GM18951 (cell line): ENCODE results near the gene ATXN1.

Experiments used
- POLR2A ChIP-seq: IDR thresholded peaks from 4 replicates; pipeline ENCODE4 v1.6.1; 2011; ENCODE audit warnings: mild to moderate bottlenecking; ENCODE audit not compliant: insufficient read length, insufficient read depth; ENCODE audit errors: extremely low read depth
- in situ Hi-C: fragments of 300-500 bp; cut with MboI; formaldehyde crosslinking; loops from one replicate; pipeline ENCODE4 v1.12.0; 2022; ENCODE audit warnings: low sequenced_read_pairs, mixed read lengths, inconsistent platforms; ENCODE audit not compliant: unreplicated experiment

Gene ATXN1

DNA sequence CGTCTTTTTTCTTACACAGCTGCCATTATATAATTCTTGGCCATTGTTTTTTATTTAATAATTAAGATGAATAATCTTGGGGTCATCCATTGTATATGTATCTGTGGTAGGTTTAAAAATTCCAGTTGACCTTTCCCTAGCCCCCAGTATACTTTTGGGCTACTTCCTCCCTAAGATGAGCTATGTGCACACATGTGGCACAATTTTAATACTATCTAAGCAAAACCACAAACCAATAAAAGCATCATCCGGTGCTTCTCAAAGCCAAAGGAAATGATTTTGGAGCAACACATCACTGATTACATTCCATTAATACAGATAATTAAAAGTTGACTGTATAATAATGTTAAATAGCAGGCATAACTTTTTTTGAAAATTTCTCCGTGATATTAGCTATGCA, 161.2 kb downstream of the ATXN1 start:
- in situ Hi-C loops = no loop called here
- TF ChIP-seq POLR2A = no peak

DNA sequence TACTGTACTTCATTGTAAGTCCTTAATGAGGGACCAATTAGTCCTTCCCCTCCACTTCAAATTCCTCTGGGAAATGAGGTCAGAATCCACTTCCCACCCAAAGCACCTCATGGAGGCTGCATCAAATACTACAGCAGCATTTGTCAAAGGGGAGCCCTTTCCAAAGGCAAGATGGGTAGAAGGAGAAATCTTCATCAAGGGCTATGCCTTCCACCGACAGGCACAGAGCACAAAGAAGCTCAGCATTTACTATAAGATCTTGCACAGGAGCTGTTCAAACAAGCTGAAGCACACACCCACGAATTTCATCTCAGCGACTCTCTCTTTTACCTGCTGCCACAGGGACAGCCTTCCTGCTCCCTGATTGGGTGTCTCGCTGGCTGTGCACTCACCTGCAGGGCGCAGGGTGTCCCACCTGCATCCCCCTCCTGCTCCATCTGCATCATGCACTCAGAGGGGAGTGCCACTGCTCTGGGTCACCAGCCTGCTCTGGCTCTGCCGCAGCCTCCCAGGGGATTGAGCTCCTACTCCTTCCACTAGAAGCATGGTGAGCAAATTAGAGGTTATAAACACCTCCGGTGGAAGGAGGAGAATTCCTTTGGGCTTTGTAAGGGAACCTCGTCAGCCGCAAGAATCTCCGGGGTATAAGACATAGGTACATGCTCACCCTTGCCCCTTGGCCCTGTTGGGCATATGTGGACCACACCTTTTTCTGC, 164.5 kb downstream of the ATXN1 start:
- TF ChIP-seq POLR2A = no peak
- in situ Hi-C loops = no loop called here

DNA sequence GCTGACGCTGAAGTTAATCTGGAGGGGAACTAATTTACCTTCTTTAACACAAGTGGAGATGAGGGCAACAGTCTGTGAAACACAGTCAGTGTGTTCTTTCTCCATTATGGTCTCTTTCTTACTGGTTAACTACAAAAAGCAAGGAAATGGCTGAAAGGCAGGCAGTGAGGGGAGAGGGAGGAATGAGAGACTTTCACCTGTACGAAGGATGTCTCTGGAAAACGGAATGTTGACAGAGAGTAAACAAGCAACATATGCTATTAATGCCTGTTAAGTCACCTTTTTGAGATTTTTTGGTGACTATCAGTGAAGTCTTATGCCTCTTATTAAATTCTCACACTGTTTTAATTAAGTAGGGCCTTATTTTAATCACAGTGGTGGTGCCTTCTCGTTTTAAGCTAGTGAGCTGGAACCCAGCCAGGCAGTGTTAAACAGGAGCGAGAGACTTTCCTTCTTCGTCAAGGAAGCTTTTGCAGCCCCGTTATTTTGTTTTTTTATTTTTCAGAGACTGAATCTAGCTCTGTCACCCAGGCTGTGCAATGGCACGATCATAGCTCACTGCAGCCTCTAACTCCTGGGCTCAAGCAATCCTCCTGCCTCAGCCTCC, 165.6 kb downstream of the ATXN1 start:
- in situ Hi-C loops = no loop called here
- no peak for TF ChIP-seq POLR2A

DNA sequence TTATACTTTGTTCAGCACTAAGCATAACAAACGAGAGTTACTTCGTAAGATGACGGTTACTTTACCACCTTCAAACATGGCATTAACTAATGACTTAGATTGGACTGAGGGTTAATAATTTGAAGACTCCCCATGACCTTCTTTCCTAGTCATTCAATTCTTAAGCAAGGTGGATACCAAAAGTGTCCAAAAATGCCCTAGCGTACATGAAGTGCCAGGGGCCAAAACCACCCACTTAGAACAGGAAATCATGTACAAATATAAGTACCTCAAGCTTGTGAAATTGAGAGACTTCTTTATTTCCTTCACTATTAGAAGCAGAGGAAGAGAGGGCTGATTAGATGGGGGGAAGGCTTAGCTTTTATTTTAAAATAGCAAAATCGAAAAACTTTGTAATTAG, 166.4 kb downstream of the ATXN1 start:
- in situ Hi-C loops = no loop called here
- TF ChIP-seq POLR2A = no peak

DNA sequence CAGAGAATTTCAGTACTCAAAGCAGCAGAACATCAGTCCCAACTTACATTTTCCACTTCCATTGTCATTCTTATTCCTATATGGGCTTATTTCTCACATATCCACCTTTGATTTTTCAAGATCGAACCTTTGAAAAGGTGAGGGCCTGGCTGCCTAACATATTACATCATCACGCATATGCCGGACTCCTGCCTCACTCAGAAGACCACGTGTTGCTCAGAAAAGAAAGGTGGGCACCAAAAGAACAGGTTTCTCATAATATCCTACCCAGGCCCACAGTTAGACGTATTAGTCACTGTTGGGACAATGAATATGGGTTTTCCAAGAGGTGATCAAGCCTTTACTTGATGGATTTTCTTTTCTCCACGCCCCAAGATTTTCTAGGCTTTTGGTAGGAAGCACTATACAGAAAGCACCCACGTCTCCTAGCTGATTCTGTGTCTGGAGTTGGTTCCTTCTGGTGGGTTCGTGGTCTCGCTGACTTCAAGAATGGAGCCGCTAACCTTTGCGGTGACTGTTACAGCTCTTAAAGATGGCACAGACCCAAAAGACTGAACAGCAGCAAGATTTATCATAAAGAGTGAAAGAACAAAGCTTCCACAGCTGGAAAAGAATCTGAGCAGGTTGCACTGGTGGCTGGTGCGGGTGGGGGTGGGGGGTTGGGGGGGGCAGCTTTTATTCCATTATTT, 168.9 kb downstream of the ATXN1 start:
- in situ Hi-C loops = no loop called here
- no peak for TF ChIP-seq POLR2A

DNA sequence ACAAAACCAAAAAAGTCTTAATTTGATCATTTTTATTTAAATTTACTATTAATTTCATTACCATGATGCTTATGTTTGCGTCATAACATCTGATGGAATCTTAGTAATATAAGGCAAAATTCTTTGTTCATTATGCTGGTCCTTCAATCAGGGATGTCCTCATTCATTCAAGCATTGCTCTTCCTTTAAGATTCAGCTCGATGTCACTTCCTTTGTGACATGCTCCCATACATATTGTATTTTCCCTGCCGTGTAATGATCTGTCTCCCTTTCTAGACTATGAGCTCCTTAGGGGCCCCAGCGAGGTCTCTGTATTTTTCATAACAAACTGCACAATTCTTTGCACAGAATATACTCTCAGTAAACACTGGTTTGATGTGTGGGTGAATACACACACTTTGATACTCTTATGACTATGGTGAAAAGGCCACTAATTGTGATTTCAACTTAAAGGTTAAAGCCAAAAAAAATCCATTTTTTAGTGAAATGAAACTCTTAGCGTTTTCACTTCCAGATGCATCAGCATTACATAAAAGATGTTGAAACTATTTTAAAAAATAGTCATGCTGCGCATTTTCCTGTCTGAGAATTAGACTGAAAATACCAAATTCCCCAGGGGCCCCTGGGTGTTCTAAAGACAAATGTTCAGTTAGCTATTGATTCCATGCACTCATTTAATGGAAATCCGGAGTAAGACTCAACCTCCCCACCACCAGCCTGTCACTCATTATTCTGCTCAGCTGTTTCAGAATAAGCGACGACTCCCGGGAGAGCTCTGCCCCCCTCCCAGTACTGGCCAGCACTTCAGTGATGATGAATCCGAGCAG, 169.7 kb downstream of the ATXN1 start:
- TF ChIP-seq POLR2A = no peak
- in situ Hi-C loops = no loop called here

DNA sequence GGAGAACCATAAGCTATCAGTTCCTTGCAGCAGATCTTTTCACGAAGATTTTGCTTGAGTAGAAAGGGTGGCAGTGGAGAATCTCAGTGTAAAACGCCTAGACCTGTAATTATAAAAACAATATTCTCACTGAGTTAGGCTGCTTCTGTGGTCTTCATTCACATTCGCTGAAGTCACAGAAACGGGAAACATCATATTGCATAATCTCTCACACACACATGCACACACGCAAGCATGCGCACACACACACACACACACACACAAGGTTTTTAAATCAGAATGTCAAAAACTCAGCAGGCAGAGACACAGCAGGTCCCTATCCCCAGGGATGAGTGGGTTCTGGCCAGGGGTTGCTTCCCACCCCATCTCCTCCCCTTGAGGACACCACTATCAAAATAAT, 175.5 kb downstream of the ATXN1 start:
- in situ Hi-C loops = no loop called here
- TF ChIP-seq POLR2A = no peak

DNA sequence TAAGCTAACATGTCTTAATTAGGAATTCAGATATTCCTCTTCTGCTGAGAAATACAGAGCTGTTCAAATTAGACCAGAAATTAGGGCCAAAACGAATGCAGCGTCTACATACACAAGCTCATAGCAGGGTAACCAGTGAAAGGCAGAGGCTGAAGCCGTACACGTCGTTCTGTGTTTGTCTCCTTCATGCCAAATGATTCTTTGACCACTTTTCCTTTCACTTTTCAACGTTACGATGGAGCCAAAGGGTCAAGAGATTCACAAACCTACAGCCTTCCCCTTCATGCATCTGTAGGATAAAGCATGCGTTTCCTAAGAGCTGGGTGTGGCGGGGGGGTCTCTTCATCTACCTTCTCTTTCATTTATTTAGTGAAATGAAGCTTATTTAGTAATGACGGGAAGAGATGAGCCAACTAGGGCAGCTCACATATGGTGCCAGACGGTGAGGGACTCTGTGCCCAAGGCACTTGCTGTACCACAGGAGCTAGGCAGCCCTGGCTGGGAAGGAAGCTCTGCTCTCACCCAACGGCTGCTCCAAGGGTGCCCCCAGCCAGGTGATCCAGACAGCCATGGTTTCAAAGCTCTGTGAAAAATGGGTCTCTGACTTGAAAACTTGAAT, 178.0 kb downstream of the ATXN1 start:
- in situ Hi-C loops = no loop called here
- TF ChIP-seq POLR2A = no peak

DNA sequence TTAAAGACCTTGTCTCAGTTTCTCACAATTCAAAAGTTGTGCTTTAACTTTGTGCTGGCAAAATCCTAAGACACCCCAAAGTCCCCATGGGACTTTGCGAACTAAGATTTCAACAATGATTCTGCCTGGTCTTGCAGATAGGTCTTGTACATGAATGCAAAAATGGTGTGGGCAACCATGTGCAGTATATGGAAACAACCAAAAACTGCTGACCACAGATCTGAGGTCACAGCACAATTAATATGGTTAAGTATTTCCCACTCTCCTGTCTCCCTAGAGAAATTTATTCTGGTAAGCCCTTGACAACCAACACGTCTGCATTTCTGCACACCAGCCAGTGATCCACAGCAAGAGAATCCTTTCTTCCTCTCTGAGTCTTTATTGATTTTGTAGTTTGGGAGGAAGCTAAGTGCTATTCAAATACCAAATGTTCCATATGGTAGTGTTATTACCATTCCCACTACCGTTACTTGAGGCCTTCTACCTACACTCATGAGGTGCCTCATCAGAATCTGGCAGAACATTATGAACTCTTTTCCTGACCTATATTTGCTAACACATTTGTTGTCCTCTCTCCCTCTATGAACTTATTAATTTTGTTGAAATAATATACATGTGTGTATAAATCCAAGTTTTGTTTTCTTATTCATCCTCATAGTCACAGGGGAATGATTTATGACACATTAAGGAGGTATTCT, 178.7 kb downstream of the ATXN1 start:
- TF ChIP-seq POLR2A = no peak
- in situ Hi-C loops = no loop called here

DNA sequence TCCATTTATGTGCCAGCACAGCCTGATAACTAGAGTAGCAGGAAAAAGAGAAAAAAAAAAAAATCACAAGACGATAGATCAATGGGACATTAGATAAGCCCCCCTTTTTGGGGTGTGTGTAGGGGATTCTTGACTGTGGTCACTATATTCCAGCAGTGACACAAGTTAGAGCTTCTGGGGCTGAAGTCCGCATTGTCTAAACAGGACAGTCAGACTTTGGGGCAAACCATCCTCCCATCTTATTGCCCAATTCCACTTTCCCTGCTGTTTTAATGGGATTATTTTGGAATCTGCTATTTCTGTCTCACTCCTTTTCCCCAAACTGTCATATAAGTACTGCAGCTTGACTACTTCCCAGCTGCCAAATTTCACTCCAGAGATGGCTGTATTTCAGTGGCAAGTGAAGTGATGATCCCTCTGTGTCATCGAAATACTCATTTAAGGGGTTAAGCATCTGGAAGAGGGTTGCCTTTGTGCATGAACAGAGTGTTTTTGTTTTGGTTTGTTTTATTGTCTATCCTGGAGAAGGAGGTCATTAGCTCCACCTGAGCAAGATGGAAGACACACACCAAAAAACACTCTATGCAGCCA, 182.5 kb downstream of the ATXN1 start:
- TF ChIP-seq POLR2A = no peak
- in situ Hi-C loops = no loop called here

DNA sequence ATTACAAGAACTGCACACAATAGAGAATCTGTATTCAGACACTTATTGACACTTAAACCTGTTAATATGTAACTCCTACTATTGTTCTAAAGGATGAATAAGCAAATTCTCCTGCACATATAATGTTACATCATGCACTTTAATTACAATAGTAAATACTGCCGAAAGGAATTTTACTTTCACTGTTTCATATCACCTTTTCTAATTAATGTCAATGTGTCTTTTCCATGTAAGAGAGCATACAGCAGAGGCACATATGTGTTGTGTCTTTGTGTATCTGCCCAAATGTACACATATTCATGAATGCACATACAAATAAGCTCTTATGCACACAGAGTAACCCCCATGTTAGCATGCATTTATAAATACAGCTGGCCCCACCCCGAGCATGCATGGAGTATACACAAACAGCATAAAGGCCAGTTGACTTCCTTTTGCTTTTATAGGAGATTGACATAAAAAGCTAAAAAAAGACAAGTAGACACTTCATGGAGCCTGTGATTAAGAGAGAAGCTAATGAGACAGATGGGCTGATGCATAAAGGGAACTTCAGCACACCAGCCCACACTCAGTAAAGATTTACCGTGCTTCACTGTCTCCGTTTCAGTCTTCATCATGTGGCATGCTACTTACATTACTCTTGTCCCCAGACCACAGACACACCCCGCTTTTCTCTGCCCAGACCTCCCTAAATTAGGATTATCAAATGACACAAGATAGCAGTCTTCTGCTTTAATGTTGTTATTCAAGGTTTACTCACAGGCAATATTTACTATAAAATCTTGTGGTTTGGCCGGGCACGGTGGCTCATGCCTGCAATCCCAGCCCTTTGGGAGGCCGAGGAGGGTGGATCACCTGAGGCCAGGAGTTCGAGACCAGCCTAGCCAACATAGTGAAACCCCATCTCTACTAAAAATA, 184.6 kb downstream of the ATXN1 start:
- TF ChIP-seq POLR2A = no peak
- in situ Hi-C loops = no loop called here
